HL-60 (cell line): ENCODE results near the gene GNAL.
A peak's percentile ranks its signal among the peaks of the same experiment; 100 is the strongest.

ENCODE experiments used
- DNase-seq, 2 experiments: peaks; one replicate each; pipeline ENCODE4 v3.0.0-alpha.2; 2010 to 2020; ENCODE audit warnings: low read depth in 1 of 2, low spot score in 1 of 2
- H3K27ac ChIP-seq: fragments of 250-450 bp; sonication (Bioruptor Pico); replicated peaks from 2 replicates; pipeline ENCODE4 v1.5.1; 2020; ENCODE audit warnings: mild to moderate bottlenecking, moderate library complexity
- H3K27me3 ChIP-seq: fragments of 250-450 bp; sonication (Bioruptor Pico); 2 replicates; pipeline ENCODE4 v1.5.1; 2021; ENCODE audit warnings: mild to moderate bottlenecking, moderate library complexity; ENCODE audit not compliant: insufficient read depth, poor library complexity, severe bottlenecking
- H3K4me3 ChIP-seq: replicated peaks from 2 replicates; pipeline ENCODE4 v1.5.1; 2011; ENCODE audit warnings: mild to moderate bottlenecking, control low read depth, low read length; ENCODE audit not compliant: insufficient read depth
- CTCF ChIP-seq: IDR thresholded peaks from one replicate; pipeline ENCODE4 v1.5.1; 2011; ENCODE audit warnings: low read length, control low read depth, inconsistent platforms; ENCODE audit not compliant: insufficient read depth
- GABPA ChIP-seq: IDR thresholded peaks from 2 replicates; pipeline ENCODE4 v1.6.1; 2012; ENCODE audit warnings: low read depth
- POLR2AphosphoS5 ChIP-seq: IDR thresholded peaks from 2 replicates; pipeline ENCODE4 v1.6.1; 2012; ENCODE audit warnings: low read depth
- REST ChIP-seq: IDR thresholded peaks from 2 replicates; pipeline ENCODE4 v1.6.1; 2012; ENCODE audit warnings: low read depth; ENCODE audit not compliant: insufficient replicate concordance
- SPI1 ChIP-seq: IDR thresholded peaks from 2 replicates; pipeline ENCODE4 v1.6.1; 2012; ENCODE audit warnings: low read depth, mild to moderate bottlenecking, borderline replicate concordance

The GNAL gene

DNA sequence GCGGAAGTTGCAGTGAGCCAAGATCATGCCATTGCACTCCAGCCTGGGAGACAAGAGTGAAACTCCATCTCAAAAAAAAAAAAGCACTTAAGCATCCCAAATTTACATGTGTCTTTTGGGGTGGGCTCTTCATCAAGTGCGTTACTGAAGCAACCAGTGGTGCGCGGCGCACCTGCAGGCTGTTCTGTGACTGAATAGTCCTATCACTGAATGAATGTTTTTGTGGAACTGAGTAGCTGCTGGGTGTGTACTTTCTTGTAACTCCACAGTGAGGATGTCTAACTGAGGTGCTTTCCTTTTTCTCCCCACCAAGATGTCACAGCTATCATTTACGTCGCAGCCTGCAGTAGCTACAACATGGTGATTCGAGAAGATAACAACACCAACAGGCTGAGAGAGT lies 179.2 kb downstream of the GNAL start:
- no peak for DNase-seq
- no peak for TF ChIP-seq CTCF
- Histone ChIP-seq H3K4me3 (no peak overlapping the region), H3K27me3 (peaks cover 12% of the 10 kb centered on the region), H3K27ac (no peak overlapping the region)

DNA sequence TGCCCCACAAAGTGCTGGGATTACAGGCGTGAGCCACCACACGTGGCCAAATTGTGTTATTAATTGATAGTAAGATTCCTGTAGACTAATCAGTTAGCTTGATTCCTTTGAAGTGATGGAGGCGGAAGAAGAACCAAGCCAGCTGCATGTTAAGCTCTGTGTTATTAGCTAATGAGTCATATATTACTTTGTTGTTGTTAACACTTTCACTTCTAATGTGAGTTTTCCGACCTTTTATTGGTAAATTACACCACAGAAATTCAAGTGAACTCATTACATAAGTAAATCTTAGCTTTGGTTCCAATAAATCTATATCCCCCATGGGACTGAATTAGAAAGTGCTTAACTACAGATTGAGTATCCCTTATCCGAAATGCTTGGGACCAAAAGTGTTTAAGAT lies 182.4 kb downstream of the GNAL start:
- no peak overlapping the region for H3K27ac ChIP-seq
- H3K4me3 ChIP-seq: no peak overlapping the region
- TF ChIP-seq POLR2AphosphoS5 (no peak), SPI1 (no peak), GABPA (no peak)
- DNase-seq: no peak
- H3K27me3 ChIP-seq: peaks cover 12% of the 10 kb centered on the region

DNA sequence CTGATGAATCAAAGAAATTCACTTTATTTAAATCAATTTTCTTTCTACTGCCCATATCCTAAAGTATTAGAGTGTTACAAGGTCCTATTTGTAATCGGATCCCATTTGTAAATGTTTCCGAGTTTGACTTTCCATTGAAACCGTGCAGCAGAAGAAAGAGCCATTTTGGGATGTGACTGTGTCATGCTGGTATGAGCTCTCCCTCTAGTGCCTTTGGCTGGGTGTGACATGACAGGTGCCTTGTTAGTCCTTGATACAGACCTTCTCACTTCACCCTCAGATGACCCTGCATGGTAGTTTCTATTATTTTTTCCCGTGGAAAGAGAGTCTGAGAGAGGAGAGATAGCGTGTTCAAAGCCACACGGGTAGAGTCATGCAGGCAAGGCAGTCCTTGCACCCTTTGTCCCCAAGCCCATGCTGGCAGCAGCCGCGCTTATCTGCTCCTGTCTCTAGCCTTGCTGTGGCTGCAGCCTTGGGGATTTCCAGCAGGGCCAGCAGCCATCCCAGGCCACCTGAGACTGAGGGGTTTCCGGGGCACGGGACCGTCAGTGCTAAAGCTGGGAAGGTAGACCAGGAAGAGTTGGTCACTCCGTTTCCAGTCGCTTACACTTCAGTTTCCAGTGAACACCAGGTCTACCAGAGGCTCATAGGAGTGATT lies 183.5 kb downstream of the GNAL start:
- DNase-seq: peak in 1 of 2 experiments; percentile 51
- TF ChIP-seq SPI1 (no peak), GABPA (no peak), CTCF (peak; percentile 51), POLR2AphosphoS5 (no peak)
- Histone ChIP-seq H3K27me3 (peaks cover 12% of the 10 kb centered on the region), H3K4me3 (no peak overlapping the region), H3K27ac (no peak overlapping the region)

- Histone ChIP-seq H3K27ac (no peak overlapping the region), H3K27me3 (peaks cover 12% of the 10 kb centered on the region), H3K4me3 (no peak overlapping the region)
- TF ChIP-seq GABPA (no peak), CTCF (no peak)
- no peak for DNase-seq
Measured at GRCh38 chr18:11873670-11874340, 184.7 kb downstream of the GNAL start.

DNA sequence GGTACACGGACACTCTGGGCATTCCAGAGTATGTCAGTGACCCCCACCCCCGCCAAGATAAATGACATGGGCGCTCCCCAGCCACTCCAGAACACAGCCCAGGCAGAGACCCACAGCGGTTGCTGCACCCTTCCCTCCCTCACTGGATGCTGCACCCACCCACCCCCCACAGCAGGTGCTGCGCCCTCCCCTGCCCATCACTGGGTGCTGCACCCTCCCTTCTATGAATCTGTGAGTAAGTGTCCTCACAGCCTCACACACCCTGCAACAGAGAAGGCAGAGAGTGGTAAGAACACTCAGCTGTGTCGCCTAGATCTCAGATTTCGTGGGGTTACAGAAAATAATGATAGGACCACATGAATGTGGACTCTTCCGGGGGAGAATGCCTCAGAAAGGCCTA lies 185.6 kb downstream of the GNAL start:
- Histone ChIP-seq H3K4me3 (no peak overlapping the region), H3K27me3 (peaks cover 12% of the 10 kb centered on the region), H3K27ac (no peak overlapping the region)
- DNase-seq: no peak
- TF ChIP-seq REST (no peak), CTCF (no peak), POLR2AphosphoS5 (no peak), GABPA (no peak), SPI1 (no peak)
